Fibroblast of skin of left quadriceps (primary cell): ENCODE results near the gene GH1.
"Not testable (repeated sequence)": the region's sequence is repeated elsewhere in the genome, so short reads cannot be mapped to it uniquely, and the experiment has no call there.

Source experiments
- DNase-seq, 2 experiments: peaks; one replicate each; pipeline ENCODE4 v3.0.0-alpha.2; 2013; ENCODE audit warnings: low read depth in 2 of 2

The GH1 gene

DNA sequence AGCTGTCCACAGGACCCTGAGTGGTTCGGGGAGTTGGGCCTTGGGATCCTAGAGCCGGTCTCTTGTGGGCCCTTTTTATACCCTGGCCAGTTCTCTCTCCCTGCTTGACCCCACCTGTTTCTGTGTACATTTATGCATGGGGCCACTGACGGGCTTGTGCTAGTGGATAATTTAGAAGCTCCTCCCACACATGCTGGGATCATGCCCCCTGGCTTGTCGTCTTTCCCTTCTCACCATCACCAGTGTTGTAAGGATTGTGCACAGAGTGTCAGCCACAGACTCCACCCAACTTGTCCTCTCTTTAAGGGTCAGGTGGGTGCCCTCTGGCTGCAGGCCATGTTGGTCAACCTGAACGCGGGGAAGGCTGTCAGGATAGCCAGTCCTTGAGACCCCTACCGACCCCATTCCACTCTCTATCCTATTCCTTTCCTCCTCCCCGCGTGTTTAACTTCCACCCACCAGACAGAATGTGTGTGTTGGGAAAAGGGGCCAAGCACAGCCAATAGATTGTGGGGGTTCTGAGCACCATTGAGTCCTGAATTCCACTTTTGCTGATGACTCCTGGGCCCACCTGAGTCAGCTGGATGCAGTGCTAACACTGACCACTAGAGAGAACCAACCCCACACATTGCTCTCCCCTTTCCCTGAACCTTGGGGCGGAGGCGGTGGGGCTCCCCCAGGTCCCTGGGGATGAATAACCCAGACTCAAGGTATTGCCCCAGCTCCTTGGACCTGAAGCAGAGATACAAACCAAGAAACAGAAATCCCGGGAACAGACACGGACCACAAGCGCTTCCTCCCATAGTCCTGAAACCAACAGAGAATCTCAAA, 21.9 kb downstream of the GH1 start, which contains the start of gene CSH1:
CSH1 (minus strand) TSS at position 51 of the 831 bp plus-strand sequence. CDS start 63 bp downstream, outside the sequence.
- DNase-seq: not testable (repeated sequence)

- not testable (repeated sequence) for DNase-seq
These were observed 23.8 kb downstream of the GH1 start for GRCh38 chr17:63894821-63895220.

DNA sequence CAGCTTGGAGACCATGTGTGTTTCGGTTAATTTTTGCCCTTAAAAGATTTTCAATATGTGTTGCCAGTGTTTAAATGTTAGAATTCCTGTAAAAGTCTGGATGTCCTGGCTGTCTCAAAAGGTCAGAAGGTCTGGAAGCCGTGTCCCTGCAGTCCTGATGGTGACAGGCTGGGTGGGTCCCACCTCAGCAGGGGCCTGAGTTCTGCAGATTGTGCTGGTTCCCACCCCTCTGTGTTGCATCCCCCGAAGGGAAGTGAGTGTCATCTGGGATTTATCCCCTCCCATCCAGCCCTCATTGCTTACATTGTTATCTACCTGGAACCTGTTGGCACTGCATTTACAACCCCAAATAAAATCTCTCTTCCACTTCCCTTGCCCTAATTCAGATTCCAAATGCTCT, 24.6 kb downstream of the GH1 start:
- DNase-seq: not testable (repeated sequence)

DNA sequence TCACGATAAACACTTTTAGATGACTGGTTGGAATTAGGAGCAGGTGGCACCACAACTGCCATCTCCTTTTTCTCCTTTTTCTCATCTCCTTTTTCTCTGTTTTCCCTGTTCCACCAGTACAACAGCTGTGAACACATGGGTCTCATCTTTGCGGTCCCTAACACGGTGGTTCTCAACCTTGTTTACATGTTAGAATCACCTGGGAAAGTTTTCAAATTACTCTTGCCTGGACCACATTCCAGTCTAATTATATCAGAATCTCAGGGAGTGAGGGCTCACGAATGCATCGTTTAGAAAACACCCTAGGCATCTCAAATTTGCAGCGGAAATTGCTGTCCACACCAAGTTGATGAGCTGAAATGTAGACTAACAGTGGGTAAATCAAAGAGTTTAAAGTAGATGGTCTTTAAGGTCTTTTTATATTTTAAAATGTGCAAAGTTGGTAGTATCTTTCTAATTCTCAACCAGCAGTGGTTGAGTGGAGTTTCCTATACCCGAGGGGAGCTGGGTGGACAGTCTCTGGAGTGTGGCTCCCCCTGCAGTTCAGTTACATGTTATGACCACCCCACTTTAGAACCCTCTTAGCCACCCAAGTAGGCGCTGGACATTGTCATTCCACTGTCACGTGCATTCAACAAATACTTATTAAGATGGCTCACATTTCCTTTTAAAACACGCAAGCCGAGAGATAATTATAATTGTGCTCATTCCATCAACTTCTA, 26.2 kb downstream of the GH1 start:
- DNase-seq: not testable (repeated sequence)

DNA sequence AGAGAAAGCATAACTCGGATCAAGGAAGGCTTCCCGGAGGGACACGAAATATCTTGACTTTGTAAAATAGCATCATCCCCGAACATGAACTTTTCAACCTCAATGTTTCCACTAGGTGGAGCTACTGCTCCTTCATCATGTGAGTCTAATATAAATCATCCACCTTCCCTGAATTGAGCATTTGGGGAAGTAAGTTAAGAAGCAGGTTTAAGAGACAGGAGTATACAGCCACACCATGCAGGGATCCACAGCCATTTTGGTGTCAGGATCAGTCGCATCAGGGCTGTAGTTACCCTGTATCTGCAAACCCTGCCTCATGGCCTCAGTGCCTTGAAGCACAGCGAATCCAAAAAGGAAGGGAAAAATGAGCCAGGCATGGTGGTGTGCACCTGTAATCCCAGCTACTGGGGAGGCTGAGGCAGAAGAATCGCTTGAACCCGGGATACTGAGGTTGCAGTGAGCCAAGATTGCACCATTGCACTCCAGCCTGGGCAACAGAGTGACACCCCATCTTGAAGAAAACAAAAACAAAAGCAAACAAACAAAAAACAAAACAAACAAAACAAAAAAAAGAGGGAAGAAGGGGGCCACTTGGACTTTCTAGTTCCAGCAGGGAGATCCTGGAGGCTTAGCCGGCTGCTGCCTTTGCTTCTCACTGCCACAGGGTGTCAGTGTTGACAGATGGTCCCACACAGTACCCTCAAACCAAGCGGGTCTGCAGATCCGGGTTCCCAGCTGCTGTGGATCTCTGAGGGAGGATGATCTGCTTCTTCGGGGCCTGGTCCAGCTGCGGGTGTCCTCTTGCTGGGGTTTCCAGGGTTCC, 29.4 kb downstream of the GH1 start:
- DNase-seq: not testable (repeated sequence)

GRCh38 chr17:63885119-63885518, 33.5 kb downstream of the GH1 start:
- DNase-seq: not testable (repeated sequence)

DNA sequence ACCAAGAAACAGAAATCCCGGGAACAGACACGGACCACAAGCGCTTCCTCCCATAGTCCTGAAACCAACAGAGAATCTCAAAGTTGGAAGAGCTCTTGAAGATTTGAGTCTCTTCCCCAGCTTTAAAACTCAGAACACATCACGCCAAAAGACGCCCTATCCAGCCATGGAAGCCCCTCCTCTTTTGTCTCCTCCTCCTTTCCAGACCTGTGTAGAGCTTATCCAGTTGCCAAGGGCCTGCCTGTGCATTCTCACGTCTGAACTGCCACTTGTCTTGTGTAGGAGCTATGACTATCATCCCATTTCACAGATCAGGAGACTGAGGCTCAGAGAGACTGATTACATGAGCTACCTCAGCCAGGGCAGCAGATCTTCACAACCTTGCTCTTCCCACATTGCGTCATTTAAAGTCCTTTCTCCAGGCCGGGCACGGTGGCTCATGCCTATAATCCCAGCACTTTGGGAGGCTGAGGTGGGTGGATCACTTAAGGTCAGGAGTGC, 36.0 kb downstream of the GH1 start:
- not testable (repeated sequence) for DNase-seq

- peak in 1 of 2 experiments; percentile 11 for DNase-seq
These were observed 36.6 kb downstream of the GH1 start, which contains the start of gene GH2 for GRCh38 chr17:63881935-63882601. Gene GH2, minus strand, starts transcription at chr17:63881944. Its CDS starts 143 bp downstream, at chr17:63881801.

GRCh38 chr17:63881337-63881736, 37.3 kb downstream of the GH1 start:
- not testable (repeated sequence) for DNase-seq

DNA sequence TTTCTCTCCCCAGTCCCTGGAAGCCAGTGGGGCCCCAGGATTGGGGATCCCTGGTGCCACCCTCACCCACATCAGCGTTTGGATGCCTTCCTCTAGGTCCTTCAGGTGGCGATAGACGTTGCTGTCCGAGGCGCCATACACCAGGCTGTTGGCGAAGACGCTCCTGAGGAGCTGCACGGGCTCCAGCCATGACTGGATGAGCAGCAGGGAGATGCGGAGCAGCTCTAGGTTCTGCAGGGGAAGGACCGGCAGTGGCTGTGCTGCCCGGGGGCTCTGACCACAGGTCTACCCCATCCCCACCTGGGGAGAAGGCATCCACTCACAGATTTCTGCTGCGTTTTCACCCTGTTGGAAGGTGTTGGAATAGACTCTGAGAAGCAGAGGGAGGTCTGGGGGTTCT, 37.9 kb downstream of the GH1 start:
- no peak for DNase-seq

DNA sequence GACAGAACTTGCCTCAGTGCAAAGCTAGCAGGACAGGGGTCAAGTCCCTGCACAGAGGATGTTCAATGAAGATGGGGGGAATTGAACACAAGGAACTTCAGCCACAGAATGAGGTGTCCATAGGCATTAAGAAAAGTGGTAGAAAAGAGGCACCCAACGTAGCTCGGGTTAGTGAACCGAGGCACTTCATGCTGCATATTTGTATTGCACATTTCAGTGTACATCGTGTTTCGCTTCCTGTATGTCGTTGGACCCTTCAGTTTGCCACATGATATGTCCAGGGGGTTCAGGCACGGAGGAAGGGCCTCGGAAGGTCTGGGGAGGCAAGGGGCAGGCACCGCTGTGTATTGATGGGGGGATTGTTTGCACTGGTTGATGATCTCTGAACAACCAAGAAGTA, 40.2 kb downstream of the GH1 start:
- not testable (repeated sequence) for DNase-seq

DNA sequence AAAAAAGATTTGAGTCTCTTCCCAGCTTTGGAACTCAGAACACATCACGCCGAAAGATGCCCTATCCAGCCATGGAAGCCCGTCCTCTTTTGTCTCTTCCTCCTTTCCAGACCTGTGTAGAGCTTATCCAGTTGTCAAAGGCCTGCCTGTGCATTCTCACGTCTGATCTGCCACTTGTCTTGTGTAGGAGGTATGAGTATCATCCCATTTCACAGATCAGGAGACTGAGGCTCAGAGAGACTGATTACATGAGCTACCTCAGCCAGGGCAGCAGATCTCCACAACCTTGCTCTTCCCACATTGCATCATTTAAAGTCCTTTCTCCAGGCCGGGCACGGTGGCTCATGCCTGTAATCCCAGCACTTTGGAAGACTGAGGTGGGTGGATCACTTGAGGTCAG, 43.9 kb downstream of the GH1 start:
- DNase-seq: not testable (repeated sequence)

GRCh38 chr17:63874061-63874626, 44.5 kb downstream of the GH1 start:
- not testable (repeated sequence) for DNase-seq

DNA sequence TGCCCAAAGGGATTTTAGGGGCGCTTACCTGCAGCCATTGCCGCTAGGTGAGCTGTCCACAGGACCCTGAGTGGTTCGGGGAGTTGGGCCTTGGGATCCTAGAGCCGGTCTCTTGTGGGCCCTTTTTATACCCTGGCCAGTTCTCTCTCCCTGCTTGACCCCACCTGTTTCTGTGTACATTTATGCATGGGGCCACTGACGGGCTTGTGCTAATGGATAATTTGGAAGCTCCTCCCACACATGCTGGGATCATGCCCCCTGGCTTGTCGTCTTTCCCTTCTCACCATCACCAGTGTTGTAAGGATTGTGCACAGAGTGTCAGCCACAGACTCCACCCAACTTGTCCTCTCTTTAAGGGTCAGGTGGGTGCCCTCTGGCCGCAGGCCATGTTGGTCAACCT, 45.1 kb downstream of the GH1 start, which contains the start of gene CSH2:
CSH2 (minus strand) TSS at position 101 of the 400 bp plus-strand sequence; CDS start at position 38, 63 bp downstream.
- DNase-seq: not testable (repeated sequence)

DNA sequence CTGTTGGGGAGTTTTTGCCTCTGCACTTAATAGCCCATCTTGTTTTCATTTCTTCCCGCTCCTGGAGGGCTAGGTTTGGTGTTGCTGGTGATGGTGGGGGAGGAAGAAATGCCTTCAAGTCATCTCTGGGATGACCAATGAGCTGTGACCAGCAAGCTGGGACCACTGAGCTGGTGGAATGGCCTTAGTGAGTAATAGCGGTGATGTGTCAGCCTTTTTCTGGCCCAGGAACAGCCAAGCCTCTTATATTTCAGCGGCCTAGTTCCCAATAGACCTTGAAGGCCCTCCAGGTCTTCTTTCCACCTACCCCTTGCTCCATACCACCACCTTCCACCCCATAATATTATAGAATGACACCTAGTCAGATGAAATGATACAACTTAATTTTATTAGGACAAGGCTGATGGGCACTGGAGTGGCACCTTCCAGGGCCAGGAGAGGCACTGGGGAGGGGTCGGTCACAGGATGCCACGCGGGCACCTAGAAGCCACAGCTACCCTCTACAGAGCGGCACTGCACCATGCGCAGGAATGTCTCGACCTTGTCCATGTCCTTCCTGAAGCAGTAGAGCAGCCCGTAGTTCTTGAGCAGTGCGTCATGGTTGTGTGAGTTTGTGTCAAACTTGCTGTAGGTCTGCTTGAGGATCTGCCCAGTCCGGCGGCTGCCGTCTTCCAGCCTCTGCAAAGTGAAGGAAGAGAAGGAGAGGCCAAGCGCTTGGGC, 46.8 kb downstream of the GH1 start:
- not testable (repeated sequence) for DNase-seq

DNA sequence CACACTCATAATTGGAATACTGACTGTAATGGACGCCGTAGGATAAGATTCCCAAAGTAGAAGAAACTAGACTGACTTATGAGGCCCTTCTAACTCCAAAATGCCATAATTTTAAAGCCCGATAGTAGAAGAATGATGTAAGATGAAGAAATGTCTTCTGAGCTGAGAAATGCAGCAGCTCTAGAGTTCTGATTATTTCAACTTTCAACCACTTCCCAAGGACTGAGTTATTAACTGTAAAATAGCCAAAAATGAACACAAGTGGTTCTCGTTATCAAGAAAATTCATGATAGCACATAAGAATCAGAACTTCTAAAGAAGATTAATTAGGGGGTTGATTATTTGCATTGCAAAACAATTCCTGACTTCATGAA, 48.4 kb downstream of the GH1 start:
- not testable (repeated sequence) for DNase-seq

- DNase-seq: peak; percentile 34 to 36
These were observed 48.9 kb downstream of the GH1 start for GRCh38 chr17:63869491-63870291.
